H1 (cell line): Measurements from ENCODE around the gene NEDD8. TPM values are rescaled to one million over a fixed set of nuclear protein-coding genes. Genes with fewer than 3 reads are reported as not detected.

Experiments used
- CTCF ChIA-PET: fragments of 300-600 bp; sonication (Branson Sonifier 250); formaldehyde crosslinking; loops from one replicate; lab custom pipeline; 2021; ENCODE audit not compliant: partially characterized antibody; lab: Charles Lee
- POLR2A ChIA-PET: fragments of 300-600 bp; sonication (Branson Sonifier 250); formaldehyde crosslinking; loops from one replicate; lab custom pipeline; 2021; ENCODE audit warnings: inconsistent platforms; ENCODE audit not compliant: partially characterized antibody; lab: Charles Lee
- DNase-seq, 2 experiments: peaks; one replicate each; pipeline versions ENCODE4 v3.0.0 to v3.0.0-alpha.2; 2010 to 2022; ENCODE audit warnings: low spot score in 2 of 2, low read depth in 1 of 2, mixed read lengths in 1 of 2
- FAIRE-seq: peaks from 2 replicates; lab custom pipeline; 2011; peaks lifted over from hg19 to GRCh38; lab: Jason Lieb, UNC
- H2AFZ ChIP-seq: 2 replicates; pipeline ENCODE4 v1.8.1; 2012; ENCODE audit warnings: low read length, inconsistent platforms
- H2AK5ac ChIP-seq: 2 replicates; pipeline ENCODE4 v1.6.1; 2013; ENCODE audit warnings: low read depth, low read length
- H2BK120ac ChIP-seq: replicated peaks from 2 replicates; pipeline ENCODE3; 2013; ENCODE audit warnings: low read depth, low read length, inconsistent platforms
- H2BK12ac ChIP-seq: 2 replicates; pipeline ENCODE4 v1.6.1; 2013; ENCODE audit warnings: low read depth, low read length
- H2BK15ac ChIP-seq: 2 replicates; pipeline ENCODE4 v1.6.1; 2013; ENCODE audit warnings: low read length
- H2BK20ac ChIP-seq: 2 replicates; pipeline ENCODE4 v1.6.1; 2013; ENCODE audit warnings: low read length
- H2BK5ac ChIP-seq: 2 replicates; pipeline ENCODE4 v1.6.1; 2013; ENCODE audit warnings: low read depth, low read length
- H3K14ac ChIP-seq: 2 replicates; pipeline ENCODE4 v1.6.1; 2013; ENCODE audit warnings: inconsistent platforms; ENCODE audit not compliant: insufficient read length
- H3K18ac ChIP-seq: 2 replicates; pipeline ENCODE4 v1.6.1; 2013; ENCODE audit warnings: low read length; ENCODE audit errors: extremely low read depth
- H3K23ac ChIP-seq: 2 replicates; pipeline ENCODE4 v1.6.1; 2013; ENCODE audit warnings: inconsistent platforms; ENCODE audit not compliant: insufficient read length
- H3K23me2 ChIP-seq: 2 replicates; pipeline ENCODE4 v1.6.1; 2013; ENCODE audit warnings: low read depth, low read length
- H3K27ac ChIP-seq: 2 replicates; pipeline ENCODE4 v1.6.1; 2011; ENCODE audit warnings: low read depth, low read length, inconsistent platforms
- H3K27me3 ChIP-seq, 4 experiments: replicated peaks in 1 of 4; 1 replicate in 1 of 4; 2 replicates in 3 of 4; pipeline versions ENCODE4 v1.6.1 to v1.8.1; 2011 to 2013; ENCODE audit warnings: low read length in 3 of 4, mild to moderate bottlenecking in 3 of 4, inconsistent platforms in 2 of 4, mixed read lengths in 2 of 4, moderate library complexity in 1 of 4; ENCODE audit not compliant: control insufficient read depth in 3 of 4, insufficient read depth in 3 of 4; ENCODE audit errors: extremely low read depth in 1 of 4
- H3K36me3 ChIP-seq, 4 experiments: 2 replicates each; pipeline versions ENCODE4 v1.6.1 to v1.8.1; 2011 to 2013; ENCODE audit warnings: mild to moderate bottlenecking in 4 of 4, low read length in 3 of 4, moderate library complexity in 2 of 4, control low read depth in 1 of 4, inconsistent platforms in 1 of 4; ENCODE audit not compliant: insufficient read depth in 4 of 4, control insufficient read depth in 2 of 4
- H3K4ac ChIP-seq: replicated peaks from 2 replicates; pipeline ENCODE3; 2013; ENCODE audit warnings: low read length, low read depth, mixed read lengths, inconsistent platforms; ENCODE audit not compliant: insufficient read length
- H3K4me1 ChIP-seq, 4 experiments: replicated peaks in 1 of 4; 1 replicate in 1 of 4; 2 replicates in 3 of 4; pipeline versions ENCODE4 v1.6.1 to v1.8.1; 2011 to 2013; ENCODE audit warnings: low read length in 3 of 4, inconsistent platforms in 2 of 4, mixed read lengths in 1 of 4; ENCODE audit not compliant: insufficient read depth in 4 of 4, control insufficient read depth in 3 of 4
- H3K4me2 ChIP-seq, 2 experiments: 2 replicates each; pipeline versions ENCODE4 v1.6.1 to v1.8.1; 2011 to 2013; ENCODE audit warnings: low read depth in 2 of 2, low read length in 2 of 2, control low read depth in 1 of 2, inconsistent platforms in 1 of 2, mild to moderate bottlenecking in 1 of 2; ENCODE audit not compliant: insufficient read depth in 1 of 2
- H3K4me3 ChIP-seq, 4 experiments: fragments of 200-600, 300-600 bp in 1 of 4; sonication (generic), shearing (Covaris generic), sonication (Bioruptor Twin) in 1 of 4; 2 replicates each; pipeline versions ENCODE4 v1.5.1 to v1.8.1; 2011 to 2016; ENCODE audit warnings: low read length in 4 of 4, low read depth in 3 of 4, control low read depth in 2 of 4, inconsistent platforms in 2 of 4, mild to moderate bottlenecking in 2 of 4, mixed read lengths in 1 of 4, moderate library complexity in 1 of 4; ENCODE audit not compliant: insufficient read depth in 2 of 4; ENCODE audit errors: extremely low read depth in 1 of 4
- H3K56ac ChIP-seq: replicated peaks from 2 replicates; pipeline ENCODE3; 2013; ENCODE audit warnings: low read depth, mild to moderate bottlenecking, mixed read lengths, low read length, inconsistent platforms; ENCODE audit not compliant: insufficient read length
- H3K79me1 ChIP-seq: 2 replicates; pipeline ENCODE4 v1.6.1; 2013; ENCODE audit warnings: low read depth, low read length, control low read depth
- H3K79me2 ChIP-seq, 2 experiments: 2 replicates each; pipeline versions ENCODE4 v1.6.1 to v1.8.1; 2012 to 2013; ENCODE audit warnings: low read length in 2 of 2, mild to moderate bottlenecking in 2 of 2, inconsistent platforms in 1 of 2; ENCODE audit not compliant: insufficient read depth in 2 of 2, control insufficient read depth in 1 of 2
- H3K9ac ChIP-seq, 4 experiments: replicated peaks in 1 of 4; 1 replicate in 1 of 4; 2 replicates in 3 of 4; pipeline versions ENCODE4 v1.6.1 to v1.8.1; 2011 to 2013; ENCODE audit warnings: low read depth in 3 of 4, low read length in 3 of 4, control low read depth in 2 of 4, mild to moderate bottlenecking in 2 of 4, moderate library complexity in 2 of 4, inconsistent platforms in 1 of 4; ENCODE audit errors: extremely low read depth in 1 of 4
- H3K9me3 ChIP-seq, 2 experiments: 2 replicates each; pipeline versions ENCODE4 v1.6.1 to v1.8.1; 2012 to 2013; ENCODE audit warnings: mild to moderate bottlenecking in 2 of 2, moderate library complexity in 2 of 2, control low read depth in 1 of 2, inconsistent platforms in 1 of 2, low read depth in 1 of 2, low read length in 1 of 2, mixed read lengths in 1 of 2; ENCODE audit not compliant: insufficient read depth in 2 of 2
- H4K20me1 ChIP-seq, 2 experiments: replicated peaks in 1 of 2; 2 replicates each; pipeline versions ENCODE3 to v1.8.1; 2011 to 2013; ENCODE audit warnings: inconsistent platforms in 2 of 2, low read length in 2 of 2, mild to moderate bottlenecking in 1 of 2; ENCODE audit not compliant: insufficient read depth in 2 of 2, control insufficient read depth in 1 of 2
- H4K5ac ChIP-seq: 2 replicates; pipeline ENCODE4 v1.6.1; 2013; ENCODE audit warnings: low read length, low read depth, mixed read lengths, inconsistent platforms; ENCODE audit not compliant: insufficient read length
- H4K8ac ChIP-seq: 2 replicates; pipeline ENCODE4 v1.8.0; 2013; ENCODE audit warnings: mild to moderate bottlenecking, moderate library complexity, low read length, inconsistent platforms; ENCODE audit not compliant: insufficient read depth; ENCODE audit errors: extremely low read depth
- H4K91ac ChIP-seq: replicated peaks from 2 replicates; pipeline ENCODE3; 2013; ENCODE audit warnings: low read length, mixed read lengths, inconsistent platforms; ENCODE audit not compliant: insufficient read length
- ASH2L ChIP-seq: fragments of 200-600, 300-600 bp; sonication (generic); IDR thresholded peaks from one replicate; pipeline ENCODE4 v1.7.1; 2017; ENCODE audit warnings: low read length
- BACH1 ChIP-seq: IDR thresholded peaks from 2 replicates; pipeline ENCODE4 v1.6.1; 2012; ENCODE audit warnings: low read length, improper control_type of control experiment
- CBX5 ChIP-seq: fragments of 300-800, 300-1000 bp; sonication (generic); IDR thresholded peaks from 2 replicates; pipeline ENCODE4 v1.7.1; 2016; ENCODE audit warnings: antibody characterized with exemption, low read length, low read depth
- CEBPB ChIP-seq: IDR thresholded peaks from 2 replicates; pipeline ENCODE4 v1.6.1; 2012; ENCODE audit warnings: low read depth, low read length
- HDAC6 ChIP-seq: IDR thresholded peaks from one replicate; pipeline ENCODE4 v1.7.1; 2012; ENCODE audit warnings: low read depth, mild to moderate bottlenecking, inconsistent platforms, low read length, moderate library complexity
- ZNF274 ChIP-seq: IDR thresholded peaks from 2 replicates; pipeline ENCODE4 v1.7.0; 2012; ENCODE audit warnings: low read length, borderline replicate concordance; ENCODE audit errors: extremely low read depth
- WGBS, 2 experiments: shearing (Covaris generic) in 1 of 2; methylation state at CpG; one replicate each; pipeline versions ENCODE4 v1.1.6 to v1.1.7; 2013 to 2015; ENCODE audit warnings: low lambda C conversion rate in 2 of 2, mixed read lengths in 2 of 2, inconsistent platforms in 1 of 2, low coverage in 1 of 2, missing lambda C conversion rate in 1 of 2; ENCODE audit not compliant: insufficient replicate concordance in 2 of 2, insufficient coverage in 1 of 2, insufficient read length in 1 of 2; ENCODE audit errors: extremely low coverage in 1 of 2, missing lambda C conversion rate in 1 of 2; 5-methylcytosine and 5-hydroxymethylcytosine counted together
- polyA plus RNA-seq, 7 experiments: library from polyadenylated mRNA; depleted of rRNA in 3 of 7; stranded (reverse) in 5 of 7; unstranded in 2 of 7; fragments of >200 nt in 5 of 7; fragments of 200-250 nt in 2 of 7; gene quantifications; 1 replicate in 5 of 7; 2 replicates in 1 of 7; 4 replicates in 1 of 7; pipeline versions ENCODE4 v1.2.1 to v1.2.3, GENCODE V29; 2011 to 2013; ENCODE audit warnings: missing spikeins in 2 of 7, mixed read lengths in 2 of 7
- total RNA-seq: library from RNA; stranded (reverse); fragmentation: NEBNext Ultra II Directional; extraction: Animal tissue kit (Norgen Biotek cat#: 25700); gene quantifications from 2 replicates; pipeline ENCODE4 v1.2.1, GENCODE V29; 2021

The NEDD8 gene
- total and polyA plus RNA-seq, 2 of the 8 experiments (the other 6 are each of a cell fraction or from before 2014, with no cell fraction given), result 253 to 317 TPM

DNA sequence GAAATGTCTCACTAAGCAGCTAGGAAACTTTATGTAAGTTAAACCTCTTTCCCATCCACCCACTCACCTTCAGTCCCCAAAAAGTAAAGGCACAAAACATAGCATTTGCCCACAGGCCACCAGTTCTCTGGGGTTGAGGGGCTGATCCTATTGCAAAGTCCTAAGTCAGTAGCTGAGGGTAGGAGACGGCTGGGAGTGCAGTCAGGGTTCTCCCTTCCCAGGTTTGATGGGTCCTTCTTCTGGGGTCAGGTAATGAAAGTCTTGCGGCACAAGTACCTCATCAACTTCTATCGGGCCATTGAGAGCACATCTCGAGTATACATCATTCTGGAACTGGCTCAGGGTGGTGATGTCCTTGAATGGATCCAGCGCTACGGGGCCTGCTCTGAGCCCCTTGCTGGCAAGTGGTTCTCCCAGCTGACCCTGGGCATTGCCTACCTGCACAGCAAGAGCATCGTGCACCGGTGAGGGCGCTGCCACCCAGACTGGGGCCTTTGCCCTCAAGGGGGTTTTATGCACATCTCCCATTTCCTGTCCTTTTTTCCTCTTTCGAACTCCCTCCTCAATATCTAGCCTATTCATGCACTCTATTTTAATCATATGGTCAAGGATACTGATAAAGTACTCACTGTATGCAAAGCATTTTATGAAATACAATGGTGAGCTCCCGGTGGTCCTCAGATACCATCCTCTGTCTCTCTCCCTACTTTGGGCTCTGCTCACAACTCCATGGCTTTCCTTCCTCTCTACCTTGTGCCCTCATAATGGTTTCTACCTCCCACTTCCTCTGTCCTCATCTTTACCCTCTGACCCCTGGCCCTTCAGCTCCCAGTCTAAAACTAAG is 25.7 kb downstream of the NEDD8 start:
- Histone ChIP-seq H3K4ac (no peak overlapping the region), H3K36me3 (peaks cover 21 to 53% (median 41%) of the 10 kb centered on the region in 4 experiments), H2BK20ac (no peak overlapping the region), H3K56ac (no peak overlapping the region), H4K20me1 (peaks cover 0 to 2% of the 10 kb centered on the region in 2 experiments), H3K9ac (no peak overlapping the region), H2BK120ac (no peak overlapping the region), H3K4me2 (no peak overlapping the region), H2BK12ac (no peak overlapping the region), H2BK15ac (no peak overlapping the region), H3K23ac (no peak overlapping the region), H2AFZ (no peak overlapping the region), H2AK5ac (no peak overlapping the region), H3K27me3 (no peaks in the 10 kb centered on the region), H4K8ac (no peak overlapping the region), H3K18ac (no peak overlapping the region), H4K5ac (no peak overlapping the region), H4K91ac (no peak overlapping the region), H2BK5ac (no peak overlapping the region), H3K23me2 (no peaks in the 10 kb centered on the region), H3K9me3 (peaks cover 3 to 4% of the 10 kb centered on the region in 2 experiments), H3K4me3 (no peak overlapping the region), H3K4me1 (peaks cover 0 to 7% (median 4%) of the 10 kb centered on the region in 4 experiments; a peak in 3 of 7 replicates), H3K79me2 (no peaks in the 10 kb centered on the region; a peak in 1 of 4 replicates), H3K79me1 (no peaks in the 10 kb centered on the region), H3K27ac (no peak overlapping the region), H3K14ac (no peak overlapping the region)
- ChIA-PET POLR2A (interaction anchor here (0.5 to 11.1 kb wide), 7 partner anchors 12 to 133 kb away, joined by 3 to 119 read pairs (median 3); partner anchors contain the start of genes IRF9, RIPK3, TINF2 and TM9SF1), CTCF (interaction anchor here (0.9 to 1.6 kb wide), 3 partner anchors 9 to 86 kb away, joined by 3 read pairs; partner anchors contain the start of genes MDP1 and TINF2)
- TF ChIP-seq ZNF274, result no peak
- no peak for TF ChIP-seq ASH2L
- no peak for TF ChIP-seq CBX5
- no peak for TF ChIP-seq HDAC6
- no peak for TF ChIP-seq BACH1
- no peak for TF ChIP-seq CEBPB
- 93% methylated on average over 11 of the region's 11 CpGs; no CpG with 5 or more reads in 1 of the 2 experiments for WGBS, 2 experiments
- DNase-seq (no peak), FAIRE-seq (no peak)
